ENCODE data around the gene MYPN. TPM values are rescaled to one million over a fixed set of nuclear protein-coding genes. Genes with fewer than 3 reads are reported as not detected.

Gene MYPN
- total RNA-seq, 2 donors from 2014 or later, result 2.3 TPM; not detected in 1

DNA sequence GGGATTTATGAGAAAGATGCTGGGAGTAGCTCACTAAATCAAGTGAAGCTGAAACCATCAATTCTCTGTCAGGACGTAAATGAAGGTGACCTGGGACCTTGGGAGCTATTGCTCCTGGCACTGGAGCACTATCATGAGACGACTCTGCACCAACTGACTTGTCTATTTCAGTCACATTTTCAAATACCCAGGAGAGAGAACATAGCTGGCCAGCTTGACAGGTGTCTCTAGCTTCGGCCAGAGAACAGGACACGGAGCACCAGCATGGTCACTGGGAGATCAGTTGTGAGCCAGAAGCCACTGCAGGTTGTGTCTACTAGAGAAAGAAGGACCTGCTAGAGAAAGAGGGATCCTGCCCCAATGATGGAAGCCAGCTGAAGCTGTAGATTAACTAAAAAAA lies 140.0 kb downstream of the MYPN start:
- no peak overlapping the region for H3K27ac ChIP-seq
- TF ChIP-seq, protein P1, sequence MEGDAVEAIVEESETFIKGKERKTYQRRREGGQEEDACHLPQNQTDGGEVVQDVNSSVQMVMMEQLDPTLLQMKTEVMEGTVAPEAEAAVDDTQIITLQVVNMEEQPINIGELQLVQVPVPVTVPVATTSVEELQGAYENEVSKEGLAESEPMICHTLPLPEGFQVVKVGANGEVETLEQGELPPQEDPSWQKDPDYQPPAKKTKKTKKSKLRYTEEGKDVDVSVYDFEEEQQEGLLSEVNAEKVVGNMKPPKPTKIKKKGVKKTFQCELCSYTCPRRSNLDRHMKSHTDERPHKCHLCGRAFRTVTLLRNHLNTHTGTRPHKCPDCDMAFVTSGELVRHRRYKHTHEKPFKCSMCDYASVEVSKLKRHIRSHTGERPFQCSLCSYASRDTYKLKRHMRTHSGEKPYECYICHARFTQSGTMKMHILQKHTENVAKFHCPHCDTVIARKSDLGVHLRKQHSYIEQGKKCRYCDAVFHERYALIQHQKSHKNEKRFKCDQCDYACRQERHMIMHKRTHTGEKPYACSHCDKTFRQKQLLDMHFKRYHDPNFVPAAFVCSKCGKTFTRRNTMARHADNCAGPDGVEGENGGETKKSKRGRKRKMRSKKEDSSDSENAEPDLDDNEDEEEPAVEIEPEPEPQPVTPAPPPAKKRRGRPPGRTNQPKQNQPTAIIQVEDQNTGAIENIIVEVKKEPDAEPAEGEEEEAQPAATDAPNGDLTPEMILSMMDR (IDR thresholded peaks at IDR 0.05), result no peak
- TF ChIP-seq POLR2A (IDR thresholded peaks at IDR 0.05), result no peak
- intact Hi-C loops (cut with DNase I), result no loop called here
- no peaks in the 10 kb centered on the region for H3K36me3 ChIP-seq (replicated peaks in 1 of 2; ENCODE audit: insufficient read depth in 1 of 2, low read depth in 2 of 2)
- no peak overlapping the region for H3K4me3 ChIP-seq
- H3K27me3 ChIP-seq, result no peaks in the 10 kb centered on the region
- DNase-seq, result no peak
- ATAC-seq, result no peak
- no peaks in the 10 kb centered on the region for H3K4me1 ChIP-seq
- no peaks in the 10 kb centered on the region for H3K9me3 ChIP-seq
- 89 to 94% methylated on average over 4 of the region's 4 CpGs for WGBS, 2 donors

DNA sequence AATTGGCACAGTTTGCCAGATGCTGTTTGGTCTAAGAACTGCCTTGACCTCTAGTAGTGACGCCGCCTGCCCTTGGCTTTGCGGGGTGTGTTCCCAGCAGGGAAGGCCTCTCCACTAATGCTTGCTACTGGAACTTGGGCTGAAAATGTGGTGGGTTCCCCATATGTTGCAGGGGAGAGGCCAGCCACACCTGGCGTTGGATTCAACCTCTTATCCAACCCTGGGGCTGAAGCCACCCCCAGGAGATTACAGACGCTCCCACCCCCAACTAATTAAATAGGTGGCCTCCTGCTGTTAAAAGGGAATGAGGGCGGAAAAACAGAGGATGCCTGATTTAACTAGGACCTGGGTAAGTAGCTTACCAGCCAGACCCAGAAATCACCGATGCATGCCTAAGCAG lies 141.9 kb downstream of the MYPN start:
- DNase-seq (no peak), ATAC-seq (no peak)
- Histone ChIP-seq H3K4me3 (no peak overlapping the region), H3K36me3 (replicated peaks in 1 of 2; ENCODE audit: insufficient read depth in 1 of 2, low read depth in 2 of 2) (no peaks in the 10 kb centered on the region), H3K4me1 (no peaks in the 10 kb centered on the region), H3K9me3 (no peaks in the 10 kb centered on the region), H3K27me3 (no peaks in the 10 kb centered on the region), H3K27ac (no peak overlapping the region)
- WGBS, 2 donors, result 85 to 88% methylated on average over 7 of the region's 7 CpGs
- no peak for TF ChIP-seq POLR2A (IDR thresholded peaks at IDR 0.05)
- TF ChIP-seq, protein P1 (IDR thresholded peaks at IDR 0.05), result no peak
- intact Hi-C loops (cut with DNase I), result no loop called here

DNA sequence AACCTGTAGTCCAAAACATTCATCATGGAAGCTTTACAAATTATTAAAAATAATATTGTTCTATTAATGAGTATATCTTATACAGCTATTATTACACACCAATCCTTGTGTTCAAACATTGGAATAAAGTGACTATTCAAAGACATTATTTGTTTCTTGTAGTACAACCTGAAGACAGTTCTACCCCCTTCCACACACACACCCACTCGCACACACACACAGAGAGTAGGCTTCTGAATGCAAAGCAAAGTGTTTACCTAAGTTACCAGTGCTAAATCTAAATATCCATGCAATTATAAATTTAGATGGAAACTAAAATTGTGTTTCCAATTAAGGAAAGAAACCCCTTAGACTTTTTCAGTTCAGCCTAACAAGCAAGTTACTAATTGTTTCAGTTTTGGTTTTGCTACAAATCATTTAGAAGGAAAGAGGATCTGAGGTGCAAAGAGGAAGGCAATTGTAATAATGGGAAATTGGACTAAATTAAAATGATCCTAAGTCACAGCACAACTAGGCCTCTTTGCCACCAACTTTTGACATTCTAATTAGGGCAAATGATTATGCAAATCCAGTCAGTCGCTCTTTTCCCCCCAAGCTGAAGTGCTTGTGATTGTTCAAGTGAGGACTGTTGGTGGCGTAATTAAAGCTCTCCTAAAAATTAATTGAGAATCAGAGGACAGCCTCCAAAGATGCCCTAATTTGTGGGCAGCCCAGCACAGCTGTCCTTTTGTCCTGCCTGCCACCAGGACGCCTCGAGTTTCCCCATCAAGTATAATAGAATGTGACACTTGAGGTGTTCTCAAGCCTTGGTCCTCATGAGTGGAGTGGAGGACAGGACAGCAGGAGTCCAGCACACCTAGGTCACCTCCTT lies 142.6 kb downstream of the MYPN start:
- ATAC-seq (no peak), DNase-seq (no peak)
- intact Hi-C loops (cut with DNase I), result no loop called here
- no peaks in the 10 kb centered on the region for H3K27me3 ChIP-seq
- no peak for TF ChIP-seq POLR2A (IDR thresholded peaks at IDR 0.05)
- no peaks in the 10 kb centered on the region for H3K9me3 ChIP-seq
- no peaks in the 10 kb centered on the region for H3K36me3 ChIP-seq (replicated peaks in 1 of 2; ENCODE audit: insufficient read depth in 1 of 2, low read depth in 2 of 2)
- H3K4me1 ChIP-seq, result no peaks in the 10 kb centered on the region
- WGBS, 2 donors, result 81 to 84% methylated on average over 5 of the region's 5 CpGs
- no peak overlapping the region for H3K4me3 ChIP-seq
- H3K27ac ChIP-seq, result no peak overlapping the region

DNA sequence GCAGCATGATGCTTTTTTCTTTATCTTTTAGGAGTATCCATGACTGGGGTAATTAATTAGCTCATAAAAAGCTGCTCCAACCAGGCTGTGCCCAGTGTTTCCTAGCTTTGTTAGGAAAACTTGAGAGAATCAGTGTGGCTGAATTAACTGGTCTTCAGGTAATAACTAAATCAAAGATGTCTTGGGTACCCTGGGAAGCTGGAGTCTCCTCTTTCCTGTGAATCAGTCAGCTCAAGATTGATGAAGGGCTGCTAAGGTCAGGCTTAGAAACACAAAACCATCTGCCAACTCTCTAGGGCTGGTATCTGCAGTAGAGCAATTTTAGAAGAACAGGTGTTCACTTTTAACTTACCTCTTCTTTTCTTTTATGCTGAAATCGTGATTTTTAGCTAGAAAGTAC lies 144.1 kb downstream of the MYPN start:
- Histone ChIP-seq H3K27me3 (no peaks in the 10 kb centered on the region), H3K27ac (no peak overlapping the region), H3K4me3 (no peak overlapping the region), H3K9me3 (no peaks in the 10 kb centered on the region), H3K36me3 (replicated peaks in 1 of 2; ENCODE audit: insufficient read depth in 1 of 2, low read depth in 2 of 2) (no peaks in the 10 kb centered on the region), H3K4me1 (no peaks in the 10 kb centered on the region)
- no peak for ATAC-seq
- intact Hi-C loops (cut with DNase I), result no loop called here
- DNase-seq, result no peak
- 30 to 33% methylated on average over 1 of the region's 1 CpG for WGBS, 2 donors
- TF ChIP-seq, protein P1 (IDR thresholded peaks at IDR 0.05), result no peak

DNA sequence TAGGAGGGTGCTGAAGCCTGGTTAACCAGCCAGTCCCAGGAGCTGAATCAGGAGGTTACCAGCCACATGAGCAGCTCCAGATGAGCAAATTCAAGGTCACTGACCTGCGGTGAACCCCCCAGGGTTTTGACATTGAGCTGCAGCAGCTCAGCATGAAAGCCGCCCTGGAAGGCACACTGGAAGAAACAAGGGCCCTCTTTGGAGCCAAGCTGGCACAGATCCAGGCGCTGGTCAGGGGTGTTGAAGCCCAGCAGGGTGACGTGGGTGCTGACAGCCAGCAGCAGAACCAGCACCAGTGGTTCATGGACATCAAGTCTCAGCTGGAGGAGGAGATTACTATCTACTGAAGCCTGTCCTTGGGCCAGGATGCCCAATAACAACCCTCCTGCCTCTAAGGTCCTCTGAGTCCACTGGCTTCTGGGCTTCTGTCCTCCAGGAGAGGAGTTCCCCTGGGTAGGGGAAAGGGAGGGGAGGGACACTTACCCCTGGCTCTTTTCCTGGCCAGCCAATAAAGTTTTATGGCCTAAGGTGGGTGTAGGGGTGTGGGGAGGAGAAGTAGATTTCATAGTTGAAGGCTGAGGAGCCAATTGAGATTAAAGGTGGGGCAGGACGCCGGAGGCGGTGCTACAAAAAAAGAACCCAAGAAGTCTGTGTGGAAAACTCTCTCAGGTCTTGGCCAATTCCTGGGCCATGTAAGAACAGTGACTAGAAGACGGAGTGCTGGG lies 152.0 kb downstream of the MYPN start:
- TF ChIP-seq POLR2A (IDR thresholded peaks at IDR 0.05), result no peak
- TF ChIP-seq, protein P1 (IDR thresholded peaks at IDR 0.05), result no peak
- Histone ChIP-seq H3K9me3 (no peaks in the 10 kb centered on the region), H3K4me1 (no peaks in the 10 kb centered on the region), H3K27ac (no peak overlapping the region), H3K36me3 (replicated peaks in 1 of 2; ENCODE audit: insufficient read depth in 1 of 2, low read depth in 2 of 2) (no peaks in the 10 kb centered on the region), H3K27me3 (no peaks in the 10 kb centered on the region), H3K4me3 (no peak overlapping the region)
- 74 to 99% methylated on average over 4 to 8 of the region's 8 CpGs for WGBS, 2 donors
- DNase-seq (peak; percentile 2 to 37 (median 28)), ATAC-seq (no peak)
- intact Hi-C loops (cut with DNase I), result no loop called here

Data from body of pancreas (tissue), 4 donors.